A549 (cell line): Measurements from ENCODE around the gene PFAS. TPM values are rescaled to one million over a fixed set of nuclear protein-coding genes. Genes with fewer than 3 reads are reported as not detected.

ENCODE experiments used
- ATAC-seq, 2 experiments: fragments of 200-7000 bp in 1 of 2; fragments of >200 bp in 1 of 2; cut with Nextera tagmentation in 1 of 2; cut with Tn5 transposase in 1 of 2; 3 replicates each; pipeline versions ENCODE4 v1.8.0 to v1.9.1; 2018 to 2020; ENCODE audit warnings: mild to moderate bottlenecking in 1 of 2, moderate library complexity in 1 of 2
- CTCF ChIA-PET: fragments of 300-600 bp; sonication (Branson Sonifier 250); formaldehyde crosslinking; extraction: SDS; loops from one replicate; lab custom pipeline; 2021; ENCODE audit warnings: antibody characterized with exemption, inconsistent platforms; lab: Yijun Ruan, JAX
- POLR2A ChIA-PET: fragments of 350-600 bp; formaldehyde crosslinking; extraction: SDS; loops from one replicate; lab custom pipeline; 2021; ENCODE audit warnings: antibody characterized with exemption, inconsistent platforms; lab: Yijun Ruan, JAX
- DNase-seq, 2 experiments: peaks; one replicate each; pipeline versions ENCODE4 v3.0.0 to v3.0.0-alpha.2; 2011 to 2016; ENCODE audit warnings: low read depth in 1 of 2, low spot score in 1 of 2
- FAIRE-seq: peaks from 2 replicates; lab custom pipeline; 2011; peaks lifted over from hg19 to GRCh38; lab: Jason Lieb, UNC
- H3K27ac ChIP-seq, 2 experiments: fragments of >200 bp; sonication (Bioruptor Twin); formaldehyde crosslinking; 3 replicates each; pipeline ENCODE4 v1.5.1; 2016 to 2017
- H3K4me1 ChIP-seq: fragments of >200 bp; sonication (Bioruptor Twin); formaldehyde crosslinking; 3 replicates; pipeline ENCODE4 v1.6.1; 2016
- H3K4me2 ChIP-seq: fragments of >200 bp; sonication (Bioruptor Twin); formaldehyde crosslinking; 3 replicates; pipeline ENCODE4 v1.6.1; 2016
- H3K4me3 ChIP-seq: fragments of >200 bp; sonication (Bioruptor Twin); formaldehyde crosslinking; 3 replicates; pipeline ENCODE4 v1.5.1; 2016
- H3K9me3 ChIP-seq: fragments of >200 bp; sonication (Bioruptor Twin); formaldehyde crosslinking; 3 replicates; pipeline ENCODE4 v1.6.1; 2016
- BCL3 ChIP-seq: fragments of >200 bp; sonication (Bioruptor Twin); formaldehyde crosslinking; IDR thresholded peaks from 3 replicates; pipeline ENCODE4 v1.6.1; 2016
- BHLHE40 ChIP-seq: IDR thresholded peaks from 2 replicates; pipeline ENCODE4 v1.6.1; 2012; ENCODE audit warnings: low read depth, low read length, inconsistent platforms
- CBX2 ChIP-seq: fragments of 200-600 bp; sonication (generic); IDR thresholded peaks from 2 replicates; pipeline ENCODE4 v1.6.1; 2016; ENCODE audit warnings: low read depth, mild to moderate bottlenecking, borderline replicate concordance
- CBX8 ChIP-seq: fragments of 200-600 bp; sonication (generic); IDR thresholded peaks from 2 replicates; pipeline ENCODE4 v1.6.1; 2016
- CHD4 ChIP-seq: fragments of 200-600 bp; sonication (generic); IDR thresholded peaks from 2 replicates; pipeline ENCODE4 v1.6.1; 2016; ENCODE audit warnings: antibody characterized with exemption, mild to moderate bottlenecking, borderline replicate concordance
- E2F6 ChIP-seq: IDR thresholded peaks from 2 replicates; pipeline ENCODE4 v1.6.1; 2012; ENCODE audit warnings: low read depth, borderline replicate concordance
- EHMT2 ChIP-seq: fragments of 200-600 bp; sonication (generic); IDR thresholded peaks from 2 replicates; pipeline ENCODE4 v1.6.1; 2016; ENCODE audit warnings: antibody characterized with exemption, low read depth, mild to moderate bottlenecking, moderate library complexity
- ELK1 ChIP-seq: fragments of 150-350 bp; IDR thresholded peaks from 2 replicates; pipeline ENCODE4 v1.6.1; 2014; ENCODE audit warnings: low read depth, mild to moderate bottlenecking, low read length
- ESRRA ChIP-seq: fragments of 150-350 bp; IDR thresholded peaks from 2 replicates; pipeline ENCODE4 v1.6.1; 2014; ENCODE audit warnings: mild to moderate bottlenecking, low read length, borderline replicate concordance
- HMGXB4 ChIP-seq: fragments of 250-450 bp; sonication (Bioruptor Pico); IDR thresholded peaks from 2 replicates; pipeline ENCODE4 v1.5.0; 2021; ENCODE audit warnings: mild to moderate bottlenecking, moderate library complexity, borderline replicate concordance
- JUNB ChIP-seq: fragments of >200 bp; sonication (Bioruptor Twin); formaldehyde crosslinking; IDR thresholded peaks from 2 replicates; pipeline ENCODE4 v1.6.1; 2016
- KDM5A ChIP-seq: fragments of 200-600 bp; sonication (generic); IDR thresholded peaks from 2 replicates; pipeline ENCODE4 v1.6.1; 2016; ENCODE audit warnings: antibody characterized with exemption, mild to moderate bottlenecking
- MYC ChIP-seq: IDR thresholded peaks from 2 replicates; pipeline ENCODE4 v1.6.1; 2012; ENCODE audit warnings: mild to moderate bottlenecking, inconsistent platforms, low read length, improper control_type of control experiment, borderline replicate concordance
- NFE2L2 ChIP-seq: fragments of 150-350 bp; conservative IDR thresholded peaks from 2 replicates; pipeline ENCODE4 v1.6.1; 2014; ENCODE audit warnings: low read length
- NR3C1 ChIP-seq: fragments of >200 bp; sonication (Bioruptor Twin); formaldehyde crosslinking; IDR thresholded peaks from 3 replicates; pipeline ENCODE4 v1.6.1; 2017
- PBX3 ChIP-seq: IDR thresholded peaks from 2 replicates; pipeline ENCODE4 v1.6.1; 2012
- POLR2AphosphoS2 ChIP-seq: conservative IDR thresholded peaks from 2 replicates; pipeline ENCODE4 v1.6.1; 2012; ENCODE audit warnings: low read length, improper control_type of control experiment, inconsistent platforms
- RFX5 ChIP-seq: fragments of 450-650 bp; IDR thresholded peaks from 2 replicates; pipeline ENCODE4 v1.7.1; 2014; ENCODE audit warnings: antibody characterized with exemption, mild to moderate bottlenecking, moderate library complexity
- RNF2 ChIP-seq: fragments of 200-600 bp; sonication (generic); IDR thresholded peaks from 2 replicates; pipeline ENCODE4 v1.6.1; 2016; ENCODE audit warnings: low read depth, mild to moderate bottlenecking, antibody characterized with exemption, moderate library complexity, borderline replicate concordance
- SREBF2 ChIP-seq: fragments of 450-650 bp; IDR thresholded peaks from 2 replicates; pipeline ENCODE4 v1.6.1; 2014; ENCODE audit warnings: mild to moderate bottlenecking, moderate library complexity
- TFCP2L1 ChIP-seq: fragments of 250-450 bp; sonication (Bioruptor Pico); IDR thresholded peaks from 2 replicates; pipeline ENCODE4 v1.5.0; 2021; ENCODE audit warnings: mild to moderate bottlenecking
- TP53 ChIP-seq: fragments of 250-450 bp; sonication (Bioruptor Pico); IDR thresholded peaks from 2 replicates; pipeline ENCODE4 v1.5.0; 2021; ENCODE audit warnings: mild to moderate bottlenecking, moderate library complexity
- ZC3H11A ChIP-seq: fragments of 450-650 bp; IDR thresholded peaks from 2 replicates; pipeline ENCODE4 v1.6.1; 2014; ENCODE audit warnings: antibody characterized with exemption, mild to moderate bottlenecking
- WGBS: methylation state at CpG from one replicate; pipeline ENCODE4 v1.1.6; 2017; ENCODE audit errors: missing lambda C conversion rate; 5-methylcytosine and 5-hydroxymethylcytosine counted together
- polyA plus RNA-seq, 4 experiments: library from polyadenylated mRNA; depleted of rRNA in 3 of 4; stranded (reverse); fragments of >200 nt; fragmentation: RNase III in 1 of 4; extraction: RNeasy Plus Mini Kit Qiagen cat#74134 plus additional on column Dnase treatment in 1 of 4; gene quantifications; 2 replicates in 3 of 4; 3 replicates in 1 of 4; pipeline ENCODE4 v1.2.3, GENCODE V29; 2011 to 2017

The PFAS gene
- polyA plus RNA-seq, 2 of the 4 experiments (the other 2 are of a cell fraction) = 51.9 to 58.2 TPM

- Histone ChIP-seq H3K9me3 (no peaks in the 10 kb centered on the region), H3K4me1 (no peaks in the 10 kb centered on the region), H3K4me3 (no peak overlapping the region), H3K27ac (no peak overlapping the region), H3K4me2 (no peak overlapping the region)
- TF ChIP-seq TP53 (no peak), RFX5 (no peak), EHMT2 (no peak), MYC (no peak), SREBF2 (no peak), BCL3 (no peak), ELK1 (no peak), E2F6 (no peak), CHD4 (no peak), CBX2 (no peak)
- ChIA-PET CTCF (interaction anchor here (0.8 to 1.0 kb wide), 4 partner anchors 8 to 23 kb away, joined by 3 to 7 read pairs (median 4); partner anchors contain the start of gene PFAS), POLR2A (no interaction called here)
- 91% methylated on average over 8 of the region's 8 CpGs for WGBS
- no peak for ATAC-seq
- FAIRE-seq = no peak
- DNase-seq = no peak
These were observed 8.7 kb downstream of the PFAS start for GRCh38 chr17:8257801-8258200.

GRCh38 chr17:8264320-8264719, 15.2 kb downstream of the PFAS start:
- no peaks in the 10 kb centered on the region for H3K9me3 ChIP-seq
- no peak for FAIRE-seq
- H3K4me2 ChIP-seq = no peak overlapping the region
- no peaks in the 10 kb centered on the region for H3K4me1 ChIP-seq
- no peak overlapping the region for H3K27ac ChIP-seq
- ATAC-seq = no peak
- no peak for DNase-seq
- TF ChIP-seq JUNB = no peak
- TF ChIP-seq NFE2L2 = no peak
- TF ChIP-seq ESRRA = no peak
- no peak for TF ChIP-seq NR3C1
- TF ChIP-seq BHLHE40 = no peak
- TF ChIP-seq POLR2AphosphoS2 = no peak
- TF ChIP-seq CBX8 = no peak
- no peak for TF ChIP-seq TFCP2L1 (CRISPR knock-in tag)
- TF ChIP-seq TP53 = no peak
- TF ChIP-seq RNF2 = no peak
- no peak for TF ChIP-seq ZC3H11A
- no peak for TF ChIP-seq KDM5A
- TF ChIP-seq BCL3 = no peak
- TF ChIP-seq HMGXB4 (CRISPR knock-in tag) = no peak
- no peak for TF ChIP-seq PBX3
- ChIA-PET CTCF (no interaction called here), POLR2A (interaction anchor here (1.8 kb wide), 1 partner anchor 31 kb away, joined by 5 read pairs; the partner anchor contains the start of gene SLC25A35)
- WGBS = 97% methylated on average over 10 of the region's 10 CpGs
- no peak overlapping the region for H3K4me3 ChIP-seq
